Ascending aorta (tissue), 2 donors: ENCODE results near the gene ATG5. TPM values are rescaled to one million over a fixed set of nuclear protein-coding genes. Genes with fewer than 3 reads are reported as not detected.
"Not testable (repeated sequence)": the region's sequence is repeated elsewhere in the genome, so short reads cannot be mapped to it uniquely, and the experiment has no call there.

Experiments
- DNase-seq, 2 donors: peaks; one replicate each; pipeline ENCODE4 v3.0.0-alpha.2; 2019; ENCODE audit warnings: low spot score in 2 of 2
- H3K27ac ChIP-seq, 2 donors: fragments of 200-600 bp; sonication (generic); one replicate each; pipeline ENCODE4 v1.5.1; 2016 to 2017; ENCODE audit warnings: mild to moderate bottlenecking in 1 of 2
- H3K27me3 ChIP-seq: fragments of 200-600 bp; sonication (generic); one replicate; pipeline ENCODE4 v1.5.1; 2017
- H3K36me3 ChIP-seq, 2 donors: fragments of 200-600 bp; sonication (generic); one replicate each; pipeline ENCODE4 v1.5.1; 2016
- H3K4me1 ChIP-seq, 2 donors: fragments of 200-600 bp; sonication (generic); one replicate each; pipeline ENCODE4 v1.5.1; 2016 to 2017; ENCODE audit warnings: mild to moderate bottlenecking in 1 of 2
- H3K4me3 ChIP-seq, 2 donors: fragments of 200-600 bp; sonication (generic); one replicate each; pipeline ENCODE4 v1.5.1; 2016 to 2017; ENCODE audit warnings: mild to moderate bottlenecking in 1 of 2
- H3K9me3 ChIP-seq, 2 donors: fragments of 200-600 bp; sonication (generic); one replicate each; pipeline ENCODE4 v1.5.1; 2016
- CTCF ChIP-seq, 3 experiments: fragments of 200-600 bp in 2 of 3; fragments of 450-650 bp in 1 of 3; sonication (generic) in 2 of 3; IDR thresholded peaks; one replicate each; pipeline ENCODE4 v1.5.1; 2016 to 2019; ENCODE audit warnings: antibody characterized with exemption in 3 of 3, mild to moderate bottlenecking in 1 of 3, moderate library complexity in 1 of 3
- intact Hi-C: fragments of 100-400 bp; cut with DNase I; formaldehyde crosslinking; loops from one replicate; pipeline ENCODE4 v1.15.1; 2023
- total RNA-seq: library from RNA; depleted of rRNA; stranded (reverse); fragments of >200 nt; gene quantifications from one replicate; pipeline ENCODE4 v1.1.0, GENCODE V29; 2016

Gene ATG5
- total RNA-seq, 1 donor from 2014 or later: 15.1 TPM

GRCh38 chr6:106264433-106264832, 61.1 kb downstream of the ATG5 start:
- intact Hi-C loops, H3K27ac ChIP-seq, DNase-seq, H3K36me3 ChIP-seq, H3K4me1 ChIP-seq, H3K27me3 ChIP-seq, H3K9me3 ChIP-seq, H3K4me3 ChIP-seq: not testable (repeated sequence)

DNA sequence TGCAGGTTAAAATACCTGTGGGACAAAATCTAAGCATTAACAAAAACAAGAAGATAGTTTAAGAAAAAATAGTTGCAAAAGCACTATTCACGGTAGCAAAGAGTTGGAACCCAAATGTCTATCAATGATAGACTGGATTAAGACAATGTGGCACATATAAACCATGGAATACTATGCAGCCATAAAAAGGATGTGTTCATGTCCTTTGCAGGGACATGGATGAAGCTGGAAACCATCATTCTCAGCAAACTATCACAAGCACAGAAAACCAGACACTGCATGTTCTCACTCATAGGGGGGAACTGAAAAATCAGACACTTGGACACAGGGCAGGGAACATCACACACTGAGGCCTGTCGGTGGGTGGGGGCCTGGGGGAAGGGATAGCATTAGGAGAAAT, 65.8 kb downstream of the ATG5 start:
- intact Hi-C loops, H3K9me3 ChIP-seq, H3K27ac ChIP-seq, H3K4me1 ChIP-seq, H3K36me3 ChIP-seq, DNase-seq, H3K27me3 ChIP-seq, H3K4me3 ChIP-seq: not testable (repeated sequence)

DNA sequence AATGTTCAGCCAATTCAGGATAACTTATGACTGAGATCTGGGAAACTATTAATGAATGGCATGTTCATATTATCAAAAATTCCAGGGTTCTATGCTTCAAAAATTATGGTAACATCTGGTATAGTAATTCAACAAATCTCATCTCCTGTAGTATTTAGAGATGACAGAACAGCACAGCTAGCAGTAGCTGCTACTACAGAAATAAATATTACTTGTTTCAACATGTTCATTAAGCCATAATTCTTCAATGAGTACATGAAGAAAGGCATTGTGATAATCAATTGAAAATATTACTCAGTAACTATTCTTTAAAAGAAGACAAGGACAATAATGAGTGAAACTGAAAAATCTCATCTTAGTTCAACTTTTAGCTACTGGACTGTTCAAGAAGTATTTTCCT, 66.8 kb downstream of the ATG5 start:
- Histone ChIP-seq H3K27ac (no peak overlapping the region), H3K36me3 (peaks cover 0 to 6% of the 10 kb centered on the region in 2 donors), H3K9me3 (no peaks in the 10 kb centered on the region), H3K4me3 (no peak overlapping the region), H3K4me1 (no peaks in the 10 kb centered on the region), H3K27me3 (no peaks in the 10 kb centered on the region)
- intact Hi-C loops: no loop called here
- TF ChIP-seq CTCF (IDR thresholded peaks at IDR 0.05): no peak
- DNase-seq: no peak

DNA sequence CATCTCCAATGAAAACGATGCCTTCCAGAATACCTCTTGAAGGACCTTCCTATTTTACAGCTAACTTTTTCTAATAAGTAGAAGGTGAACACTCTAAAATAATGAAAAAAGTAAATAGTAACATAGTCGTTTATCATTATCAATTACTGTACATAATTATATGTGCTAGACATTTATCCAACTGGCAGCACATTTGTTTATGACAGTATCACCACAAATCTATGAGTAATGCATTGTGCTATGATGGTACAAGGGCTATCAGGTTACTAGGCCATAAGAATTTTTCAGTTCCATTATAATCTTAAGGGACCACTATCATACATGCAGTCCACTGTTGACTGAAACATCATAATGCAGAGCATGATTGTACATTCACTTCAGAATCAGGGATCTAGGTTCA, 68.4 kb downstream of the ATG5 start:
- intact Hi-C loops: no loop called here
- H3K4me3 ChIP-seq: no peak overlapping the region
- no peaks in the 10 kb centered on the region for H3K9me3 ChIP-seq
- peaks cover 0 to 3% of the 10 kb centered on the region in 2 donors for H3K4me1 ChIP-seq
- no peaks in the 10 kb centered on the region for H3K36me3 ChIP-seq
- no peak overlapping the region for H3K27ac ChIP-seq
- no peaks in the 10 kb centered on the region for H3K27me3 ChIP-seq
- no peak for DNase-seq
- TF ChIP-seq CTCF (IDR thresholded peaks at IDR 0.05): no peak

DNA sequence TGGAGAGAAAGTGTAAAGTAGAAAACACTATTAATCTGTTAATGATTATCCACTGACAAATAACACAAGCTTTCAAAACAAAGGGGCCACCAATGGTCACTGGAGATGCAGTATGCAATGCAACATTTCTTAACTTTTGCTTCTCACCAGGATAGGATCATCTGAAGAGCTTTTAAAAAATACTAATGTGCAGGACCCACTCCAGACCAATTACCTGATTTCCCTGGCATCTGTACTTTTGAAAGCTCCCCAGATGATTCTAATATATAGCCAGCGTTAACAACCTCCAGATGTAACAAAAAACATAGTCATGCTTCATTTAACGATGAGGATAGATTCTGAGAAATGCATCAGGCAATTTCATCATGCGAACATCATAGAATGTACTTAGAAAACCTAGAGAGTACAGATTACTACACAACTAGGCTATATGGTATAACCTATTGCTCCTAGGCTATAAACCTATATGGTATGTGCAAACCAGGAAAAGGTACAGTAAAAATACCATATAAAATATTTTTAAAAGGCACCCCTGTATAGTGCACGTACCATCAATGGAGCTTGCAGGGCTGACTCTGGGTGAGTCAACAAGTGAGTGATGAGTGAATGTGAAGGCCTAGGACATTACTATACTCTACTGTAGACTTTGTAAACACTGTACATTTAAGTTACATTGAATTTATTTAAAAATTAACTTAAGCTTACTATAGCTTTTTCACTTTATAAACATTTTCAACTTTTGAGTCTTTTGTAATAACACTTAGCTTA, 69.2 kb downstream of the ATG5 start:
- Histone ChIP-seq H3K9me3 (no peaks in the 10 kb centered on the region), H3K27me3 (no peaks in the 10 kb centered on the region), H3K4me3 (no peak overlapping the region), H3K27ac (no peak overlapping the region), H3K4me1 (peaks cover 0 to 6% of the 10 kb centered on the region in 2 donors), H3K36me3 (no peaks in the 10 kb centered on the region)
- intact Hi-C loops: no loop called here
- no peak for TF ChIP-seq CTCF (IDR thresholded peaks at IDR 0.05)
- DNase-seq: no peak

DNA sequence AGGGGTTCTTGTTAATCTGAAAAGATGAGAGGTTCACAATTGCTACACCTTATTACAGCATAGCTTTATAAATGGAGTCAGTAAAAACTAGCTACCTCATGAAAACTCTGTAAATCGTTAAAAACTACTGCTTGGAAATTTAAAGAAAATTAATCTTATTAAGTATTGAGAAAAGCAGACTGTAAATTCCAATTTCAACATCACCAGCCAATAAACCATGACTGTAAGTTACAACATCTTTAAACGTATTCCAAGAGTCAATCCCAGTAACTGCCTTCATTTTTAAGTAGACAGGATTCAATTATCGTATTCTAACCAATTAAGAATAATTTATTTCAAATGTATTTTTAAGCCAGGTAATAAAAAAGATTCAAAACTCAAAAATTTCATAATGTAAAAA, 70.3 kb downstream of the ATG5 start:
- Histone ChIP-seq H3K9me3 (no peaks in the 10 kb centered on the region), H3K36me3 (no peaks in the 10 kb centered on the region), H3K4me1 (peaks cover 0 to 6% of the 10 kb centered on the region in 2 donors), H3K27ac (no peak overlapping the region), H3K27me3 (no peaks in the 10 kb centered on the region), H3K4me3 (no peak overlapping the region)
- DNase-seq: no peak
- TF ChIP-seq CTCF (IDR thresholded peaks at IDR 0.05): no peak
- intact Hi-C loops: no loop called here

DNA sequence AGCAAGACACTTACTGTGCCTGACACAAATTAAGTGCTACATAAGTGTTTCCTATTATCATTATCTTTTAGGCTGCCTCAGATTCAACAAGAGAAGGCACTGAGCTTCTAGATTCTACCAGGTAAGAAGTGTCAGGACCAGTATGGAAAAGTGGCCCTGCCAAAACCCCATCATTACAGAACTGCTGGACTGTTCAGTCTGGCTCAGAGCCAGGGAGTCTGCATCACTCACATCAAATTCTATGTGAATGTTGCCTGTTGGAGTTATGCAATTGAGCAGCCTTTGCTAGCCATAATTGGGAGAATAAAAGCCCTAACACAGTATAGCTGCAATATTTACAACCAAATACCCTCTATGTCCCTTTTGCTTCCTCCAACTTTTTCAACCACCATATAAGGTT, 70.9 kb downstream of the ATG5 start:
- Histone ChIP-seq H3K27ac (no peak overlapping the region), H3K9me3 (no peaks in the 10 kb centered on the region), H3K4me3 (no peak overlapping the region), H3K27me3 (no peaks in the 10 kb centered on the region), H3K4me1 (peaks cover 0 to 6% of the 10 kb centered on the region in 2 donors), H3K36me3 (no peaks in the 10 kb centered on the region)
- DNase-seq: no peak
- intact Hi-C loops: loop anchor here (5.0 kb wide), 1 partner anchor 68 kb away; no protein-coding TSS in a partner anchor
- TF ChIP-seq CTCF (IDR thresholded peaks at IDR 0.05): no peak
